ENCODE measurements around the gene SGMS2.

The SGMS2 gene

GRCh38 chr4:107876099-107876498 lies 51.4 kb downstream of the SGMS2 start:
- H2BK120ac ChIP-seq (ENCODE audit: insufficient read depth, low read length, poor library complexity): no peak overlapping the region
- DNase-seq: no peak
- H3K14ac ChIP-seq (ENCODE audit: low read length): no peak overlapping the region
- no CpG with 5 or more reads among the region's 1 CpG for WGBS (ENCODE audit: extremely low coverage, insufficient coverage, insufficient read length)
- H3K79me1 ChIP-seq (ENCODE audit: low read length): no peaks in the 10 kb centered on the region
- no peak overlapping the region for H2AFZ ChIP-seq (ENCODE audit: insufficient read depth, low read length, poor library complexity)
- H4K8ac ChIP-seq (ENCODE audit: low read depth, low read length): no peak overlapping the region
- H2BK12ac ChIP-seq (ENCODE audit: low read length): no peak overlapping the region
- H3K36me3 ChIP-seq (ENCODE audit: control insufficient read depth in 1 of 2, insufficient read depth in 2 of 2, low read length in 2 of 2): no peaks in the 10 kb centered on the region
- no peaks in the 10 kb centered on the region for H3K79me2 ChIP-seq (ENCODE audit: control insufficient read depth, insufficient read depth, low read length, poor library complexity)
- no peak overlapping the region for H3K4ac ChIP-seq (ENCODE audit: low read depth, low read length)
- H3K27me3 ChIP-seq (ENCODE audit: insufficient read depth, low read length): no peaks in the 10 kb centered on the region
- H2AK5ac ChIP-seq (ENCODE audit: low read length): no peak overlapping the region
- H4K12ac ChIP-seq (ENCODE audit: low read depth, low read length): no peak overlapping the region
- H3K4me1 ChIP-seq (ENCODE audit: control insufficient read depth in 1 of 2, insufficient read depth in 2 of 2, low read length in 2 of 2): no peaks in the 10 kb centered on the region
- no peaks in the 10 kb centered on the region for H3K9me3 ChIP-seq (ENCODE audit: insufficient read depth, low read depth, low read length)
- no peak overlapping the region for H3K4me3 ChIP-seq (ENCODE audit: low read depth, low read length)
- no peak overlapping the region for H3K27ac ChIP-seq (ENCODE audit: low read depth, low read length)
- no peak overlapping the region for H3K9ac ChIP-seq (ENCODE audit: low read length)
- H4K91ac ChIP-seq (ENCODE audit: low read depth, low read length): no peak overlapping the region
- H2BK5ac ChIP-seq (ENCODE audit: low read depth, low read length, poor library complexity): no peak overlapping the region
- no peak overlapping the region for H3K4me2 ChIP-seq (ENCODE audit: low read length)
- H3K18ac ChIP-seq (ENCODE audit: low read length): no peak overlapping the region
- no peak overlapping the region for H3K23ac ChIP-seq (ENCODE audit: low read length)

DNA sequence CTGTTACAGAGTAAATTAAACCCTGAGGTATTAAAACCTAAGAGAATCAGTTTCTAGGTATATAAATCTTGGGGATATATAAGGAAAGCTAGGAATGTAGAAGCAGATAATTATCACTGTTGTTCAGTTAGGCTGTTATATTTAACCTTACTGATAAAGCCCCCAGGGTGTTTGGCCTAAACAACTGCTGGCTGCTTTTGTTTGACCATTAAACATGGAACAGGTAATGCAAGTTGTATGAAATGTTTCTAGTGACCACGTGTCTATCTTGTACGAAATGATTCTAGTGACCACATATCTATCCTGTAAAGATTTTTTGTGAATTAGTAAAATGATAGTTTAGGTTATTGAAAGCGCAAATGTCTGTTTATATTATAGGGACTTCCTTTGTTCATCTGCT lies 52.6 kb downstream of the SGMS2 start:
- no peak overlapping the region for H3K4ac ChIP-seq (ENCODE audit: low read depth, low read length)
- no peak overlapping the region for H3K18ac ChIP-seq (ENCODE audit: low read length)
- H3K79me1 ChIP-seq (ENCODE audit: low read length): no peaks in the 10 kb centered on the region
- no peak overlapping the region for H4K12ac ChIP-seq (ENCODE audit: low read depth, low read length)
- H4K91ac ChIP-seq (ENCODE audit: low read depth, low read length): no peak overlapping the region
- no peaks in the 10 kb centered on the region for H3K79me2 ChIP-seq (ENCODE audit: control insufficient read depth, insufficient read depth, low read length, poor library complexity)
- H3K4me3 ChIP-seq (ENCODE audit: low read depth, low read length): no peak overlapping the region
- WGBS (ENCODE audit: extremely low coverage, insufficient coverage, insufficient read length): no CpG with 5 or more reads among the region's 3 CpGs
- no peak overlapping the region for H2BK12ac ChIP-seq (ENCODE audit: low read length)
- H2BK5ac ChIP-seq (ENCODE audit: low read depth, low read length, poor library complexity): no peak overlapping the region
- no peaks in the 10 kb centered on the region for H3K4me1 ChIP-seq (ENCODE audit: control insufficient read depth in 1 of 2, insufficient read depth in 2 of 2, low read length in 2 of 2)
- no peak overlapping the region for H3K14ac ChIP-seq (ENCODE audit: low read length)
- H3K9me3 ChIP-seq (ENCODE audit: insufficient read depth, low read depth, low read length): no peaks in the 10 kb centered on the region
- no peak overlapping the region for H2AFZ ChIP-seq (ENCODE audit: insufficient read depth, low read length, poor library complexity)
- no peak overlapping the region for H3K23ac ChIP-seq (ENCODE audit: low read length)
- H3K27me3 ChIP-seq (ENCODE audit: insufficient read depth, low read length): no peaks in the 10 kb centered on the region
- no peak overlapping the region for H3K27ac ChIP-seq (ENCODE audit: low read depth, low read length)
- no peak overlapping the region for H3K9ac ChIP-seq (ENCODE audit: low read length)
- peak in 1 of 2 donors; percentile 79 for DNase-seq
- no peak overlapping the region for H2BK120ac ChIP-seq (ENCODE audit: insufficient read depth, low read length, poor library complexity)
- no peak overlapping the region for H2AK5ac ChIP-seq (ENCODE audit: low read length)
- no peak overlapping the region for H3K4me2 ChIP-seq (ENCODE audit: low read length)
- H4K8ac ChIP-seq (ENCODE audit: low read depth, low read length): no peak overlapping the region
- no peaks in the 10 kb centered on the region for H3K36me3 ChIP-seq (ENCODE audit: control insufficient read depth in 1 of 2, insufficient read depth in 2 of 2, low read length in 2 of 2)

GRCh38 chr4:107885865-107886264 lies 61.1 kb downstream of the SGMS2 start:
- no peak overlapping the region for H2AFZ ChIP-seq (ENCODE audit: insufficient read depth, low read length, poor library complexity)
- no peak overlapping the region for H3K18ac ChIP-seq (ENCODE audit: low read length)
- no peak overlapping the region for H3K9ac ChIP-seq (ENCODE audit: low read length)
- H3K36me3 ChIP-seq (ENCODE audit: control insufficient read depth in 1 of 2, insufficient read depth in 2 of 2, low read length in 2 of 2): no peaks in the 10 kb centered on the region
- no peak for DNase-seq
- H3K4ac ChIP-seq (ENCODE audit: low read depth, low read length): no peak overlapping the region
- no peaks in the 10 kb centered on the region for H3K27me3 ChIP-seq (ENCODE audit: insufficient read depth, low read length)
- no peak overlapping the region for H3K27ac ChIP-seq (ENCODE audit: low read depth, low read length)
- H3K23ac ChIP-seq (ENCODE audit: low read length): no peak overlapping the region
- H3K9me3 ChIP-seq (ENCODE audit: insufficient read depth, low read depth, low read length): no peaks in the 10 kb centered on the region
- no peak overlapping the region for H4K91ac ChIP-seq (ENCODE audit: low read depth, low read length)
- no peak overlapping the region for H3K4me2 ChIP-seq (ENCODE audit: low read length)
- H2AK5ac ChIP-seq (ENCODE audit: low read length): no peak overlapping the region
- H3K79me1 ChIP-seq (ENCODE audit: low read length): no peaks in the 10 kb centered on the region
- no peak overlapping the region for H4K12ac ChIP-seq (ENCODE audit: low read depth, low read length)
- no peak overlapping the region for H3K4me3 ChIP-seq (ENCODE audit: low read depth, low read length)
- H2BK5ac ChIP-seq (ENCODE audit: low read depth, low read length, poor library complexity): no peak overlapping the region
- H2BK120ac ChIP-seq (ENCODE audit: insufficient read depth, low read length, poor library complexity): no peak overlapping the region
- H4K8ac ChIP-seq (ENCODE audit: low read depth, low read length): no peak overlapping the region
- H3K4me1 ChIP-seq (ENCODE audit: control insufficient read depth in 1 of 2, insufficient read depth in 2 of 2, low read length in 2 of 2): no peaks in the 10 kb centered on the region
- H3K14ac ChIP-seq (ENCODE audit: low read length): no peak overlapping the region
- H3K79me2 ChIP-seq (ENCODE audit: control insufficient read depth, insufficient read depth, low read length, poor library complexity): no peaks in the 10 kb centered on the region
- H2BK12ac ChIP-seq (ENCODE audit: low read length): no peak overlapping the region

DNA sequence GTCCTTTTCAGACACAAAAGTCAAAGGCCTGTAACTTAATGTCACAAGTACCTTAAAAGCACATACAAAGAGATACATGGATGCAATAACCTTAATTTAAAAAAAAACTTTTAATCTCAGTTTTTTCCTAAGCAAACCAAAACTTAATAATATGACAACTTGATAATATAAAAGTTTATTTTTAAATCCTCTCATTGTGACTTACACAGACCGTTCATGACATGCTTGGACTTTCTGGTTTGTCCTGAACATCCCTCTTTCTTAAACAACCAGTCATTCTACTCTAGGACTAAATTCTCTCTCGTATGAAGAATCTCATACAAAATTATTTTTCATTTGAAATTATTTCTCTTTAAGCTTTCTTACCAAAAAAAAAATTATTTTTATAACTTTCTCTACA lies 63.5 kb downstream of the SGMS2 start:
- Histone ChIP-seq H3K79me2 (ENCODE audit: control insufficient read depth, insufficient read depth, low read length, poor library complexity) (no peaks in the 10 kb centered on the region), H2AK5ac (ENCODE audit: low read length) (no peak overlapping the region), H3K27ac (ENCODE audit: low read depth, low read length) (no peak overlapping the region), H3K14ac (ENCODE audit: low read length) (no peak overlapping the region), H4K91ac (ENCODE audit: low read depth, low read length) (no peak overlapping the region), H3K79me1 (ENCODE audit: low read length) (no peaks in the 10 kb centered on the region), H3K4me3 (ENCODE audit: low read depth, low read length) (no peak overlapping the region), H3K4me1 (ENCODE audit: control insufficient read depth in 1 of 2, insufficient read depth in 2 of 2, low read length in 2 of 2) (no peaks in the 10 kb centered on the region), H2BK120ac (ENCODE audit: insufficient read depth, low read length, poor library complexity) (no peak overlapping the region), H3K18ac (ENCODE audit: low read length) (no peak overlapping the region), H4K12ac (ENCODE audit: low read depth, low read length) (no peak overlapping the region), H2BK12ac (ENCODE audit: low read length) (no peak overlapping the region), H3K9ac (ENCODE audit: low read length) (no peak overlapping the region), H3K4ac (ENCODE audit: low read depth, low read length) (no peak overlapping the region), H2BK5ac (ENCODE audit: low read depth, low read length, poor library complexity) (no peak overlapping the region), H3K4me2 (ENCODE audit: low read length) (no peak overlapping the region), H2AFZ (ENCODE audit: insufficient read depth, low read length, poor library complexity) (no peak overlapping the region), H3K27me3 (ENCODE audit: insufficient read depth, low read length) (no peaks in the 10 kb centered on the region), H4K8ac (ENCODE audit: low read depth, low read length) (no peak overlapping the region), H3K23ac (ENCODE audit: low read length) (no peak overlapping the region), H3K9me3 (ENCODE audit: insufficient read depth, low read depth, low read length) (no peaks in the 10 kb centered on the region), H3K36me3 (ENCODE audit: control insufficient read depth in 1 of 2, insufficient read depth in 2 of 2, low read length in 2 of 2) (no peaks in the 10 kb centered on the region)
- WGBS (ENCODE audit: extremely low coverage, insufficient coverage, insufficient read length): no CpG with 5 or more reads among the region's 2 CpGs
- no peak for DNase-seq

DNA sequence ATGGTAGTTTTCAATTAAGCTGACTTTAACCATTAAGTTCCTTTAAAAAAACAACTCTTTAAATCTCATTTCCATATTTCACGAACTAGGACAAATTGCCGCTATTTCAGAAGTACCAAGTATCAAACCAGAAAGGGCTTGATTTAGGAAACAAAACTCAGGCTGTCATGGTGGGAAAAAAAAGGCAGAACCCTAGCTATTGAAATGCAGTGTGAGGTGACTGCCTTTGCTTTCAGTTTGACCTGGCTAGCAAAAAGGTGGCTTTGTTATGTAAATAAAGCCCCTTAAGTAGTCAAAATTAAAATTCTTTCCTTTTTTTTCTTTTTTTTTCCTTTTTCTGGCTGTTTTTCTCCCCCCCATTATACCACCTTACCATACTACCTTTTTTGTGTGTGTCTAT lies 66.0 kb downstream of the SGMS2 start:
- Histone ChIP-seq H3K79me2 (ENCODE audit: control insufficient read depth, insufficient read depth, low read length, poor library complexity) (no peaks in the 10 kb centered on the region), H3K23ac (ENCODE audit: low read length) (no peak overlapping the region), H3K36me3 (ENCODE audit: control insufficient read depth in 1 of 2, insufficient read depth in 2 of 2, low read length in 2 of 2) (no peaks in the 10 kb centered on the region), H4K8ac (ENCODE audit: low read depth, low read length) (no peak overlapping the region), H2AK5ac (ENCODE audit: low read length) (no peak overlapping the region), H3K79me1 (ENCODE audit: low read length) (no peaks in the 10 kb centered on the region), H3K9ac (ENCODE audit: low read length) (no peak overlapping the region), H2AFZ (ENCODE audit: insufficient read depth, low read length, poor library complexity) (no peak overlapping the region), H4K12ac (ENCODE audit: low read depth, low read length) (no peak overlapping the region), H3K4me2 (ENCODE audit: low read length) (no peak overlapping the region), H3K4me1 (ENCODE audit: control insufficient read depth in 1 of 2, insufficient read depth in 2 of 2, low read length in 2 of 2) (no peaks in the 10 kb centered on the region), H4K91ac (ENCODE audit: low read depth, low read length) (no peak overlapping the region), H2BK5ac (ENCODE audit: low read depth, low read length, poor library complexity) (no peak overlapping the region), H2BK120ac (ENCODE audit: insufficient read depth, low read length, poor library complexity) (no peak overlapping the region), H3K27ac (ENCODE audit: low read depth, low read length) (no peak overlapping the region), H3K9me3 (ENCODE audit: insufficient read depth, low read depth, low read length) (no peaks in the 10 kb centered on the region), H3K14ac (ENCODE audit: low read length) (no peak overlapping the region), H2BK12ac (ENCODE audit: low read length) (no peak overlapping the region), H3K4me3 (ENCODE audit: low read depth, low read length) (no peak overlapping the region), H3K4ac (ENCODE audit: low read depth, low read length) (no peak overlapping the region), H3K27me3 (ENCODE audit: insufficient read depth, low read length) (no peaks in the 10 kb centered on the region), H3K18ac (ENCODE audit: low read length) (no peak overlapping the region)
- DNase-seq: no peak
- no CpG with 5 or more reads among the region's 2 CpGs for WGBS (ENCODE audit: extremely low coverage, insufficient coverage, insufficient read length)
